ENCODE results near the gene SYT5. TPM values are rescaled to one million over a fixed set of nuclear protein-coding genes. Genes with fewer than 3 reads are reported as not detected.
"Not testable (repeated sequence)": the region's sequence is repeated elsewhere in the genome, so short reads cannot be mapped to it uniquely, and the experiment has no call there.

SYT5 gene
- total and polyA plus RNA-seq, 2 experiments from 2014 or later = 0.28 TPM; not detected in 1

- H3F3A ChIP-seq (ENCODE audit: insufficient read depth) = peaks cover 18% of the 10 kb centered on the region; the same call in 1 of the 2 replicates
- no peaks in the 10 kb centered on the region for H3K27me3 ChIP-seq (replicated peaks; ENCODE audit: insufficient read depth)
- no peaks in the 10 kb centered on the region for H3K36me3 ChIP-seq (ENCODE audit: low read depth)
- H3K4me1 ChIP-seq (ENCODE audit: insufficient read depth) = peaks cover 20% of the 10 kb centered on the region
- TF ChIP-seq EZH2 (IDR thresholded peaks at IDR 0.05; ENCODE audit: insufficient read depth, poor library complexity, severe bottlenecking) = no peak
- no peak for TF ChIP-seq EZH2phosphoT487 (IDR thresholded peaks at IDR 0.05; ENCODE audit: insufficient read depth, low read depth)
- no peaks in the 10 kb centered on the region for H4K20me1 ChIP-seq (ENCODE audit: insufficient read depth)
- no peak overlapping the region for H3K4me3 ChIP-seq
- no peak overlapping the region for H3K9ac ChIP-seq
- H2AFZ ChIP-seq = no peak overlapping the region
- no peaks in the 10 kb centered on the region for H3K79me2 ChIP-seq (ENCODE audit: insufficient read depth)
- peak overlapping the region; percentile 37 for H3K4me2 ChIP-seq (ENCODE audit: unreplicated experiment)
- peak overlapping the region; percentile 24; the same call in 1 of the 2 replicates for H3K27ac ChIP-seq
- no peaks in the 10 kb centered on the region for H3K9me2 ChIP-seq (ENCODE audit: insufficient read depth)
- WGBS, 2 experiments (ENCODE audit: low coverage in 1 of 2, low lambda C conversion rate in 2 of 2, missing lambda C conversion rate in 2 of 2) = 61 to 63% methylated on average over 14 to 17 of the region's 17 CpGs
- in situ Hi-C loops (cut with MboI) = no loop called here
- H3K9me3 ChIP-seq (ENCODE audit: low read depth) = no peaks in the 10 kb centered on the region
- peak; percentile 98 for DNase-seq
These were observed 29.8 kb upstream of the SYT5 start for GRCh38 chr19:55209693-55210472.

- no peak for TF ChIP-seq EZH2phosphoT487 (IDR thresholded peaks at IDR 0.05; ENCODE audit: insufficient read depth, low read depth)
- no peak for TF ChIP-seq EZH2 (IDR thresholded peaks at IDR 0.05; ENCODE audit: insufficient read depth, poor library complexity, severe bottlenecking)
- Histone ChIP-seq H3F3A (ENCODE audit: insufficient read depth) (peaks cover 18% of the 10 kb centered on the region; the same call in 1 of the 2 replicates), H3K27ac (peak within 1 kb of the TSS; percentile 24; the same call in 1 of the 2 replicates), H3K4me2 (ENCODE audit: unreplicated experiment) (peak within 1 kb of the TSS; percentile 37), H3K4me1 (ENCODE audit: insufficient read depth) (peaks cover 20% of the 10 kb centered on the region), H3K9me2 (ENCODE audit: insufficient read depth) (no peaks in the 10 kb centered on the region), H3K36me3 (ENCODE audit: low read depth) (no peaks in the 10 kb centered on the region), H3K27me3 (replicated peaks; ENCODE audit: insufficient read depth) (no peaks in the 10 kb centered on the region), H3K9me3 (ENCODE audit: low read depth) (no peaks in the 10 kb centered on the region), H3K79me2 (ENCODE audit: insufficient read depth) (no peaks in the 10 kb centered on the region), H4K20me1 (ENCODE audit: insufficient read depth) (no peaks in the 10 kb centered on the region), H3K9ac (no peak within 1 kb of the TSS), H3K4me3 (no peak within 1 kb of the TSS), H2AFZ (no peak within 1 kb of the TSS)
- 58 to 61% methylated on average over 11 to 17 of the region's 18 CpGs for WGBS, 2 experiments (ENCODE audit: low coverage in 1 of 2, low lambda C conversion rate in 2 of 2, missing lambda C conversion rate in 2 of 2)
- DNase-seq = no peak
- in situ Hi-C loops (cut with MboI) = no loop called here
These were observed 29.0 kb upstream of the SYT5 start, which contains the start of gene PTPRH for GRCh38 chr19:55208880-55209692. PTPRH (minus strand) TSS chr19:55209501; CDS start chr19:55209433, 68 bp downstream.

GRCh38 chr19:55206664-55207500 lies 26.8 kb upstream of the SYT5 start:
- peak overlapping the region; percentile 66 for H3K4me2 ChIP-seq (ENCODE audit: unreplicated experiment)
- H3F3A ChIP-seq (ENCODE audit: insufficient read depth) = peaks cover 18% of the 10 kb centered on the region; the same call in 1 of the 2 replicates
- H3K9me2 ChIP-seq (ENCODE audit: insufficient read depth) = no peaks in the 10 kb centered on the region
- no peak overlapping the region for H3K27ac ChIP-seq
- H3K36me3 ChIP-seq (ENCODE audit: low read depth) = no peaks in the 10 kb centered on the region
- WGBS, 2 experiments (ENCODE audit: low coverage in 1 of 2, low lambda C conversion rate in 2 of 2, missing lambda C conversion rate in 2 of 2) = 30 to 31% methylated on average over 28 to 29 of the region's 29 CpGs
- TF ChIP-seq EZH2 (IDR thresholded peaks at IDR 0.05; ENCODE audit: insufficient read depth, poor library complexity, severe bottlenecking) (no peak), EZH2phosphoT487 (IDR thresholded peaks at IDR 0.05; ENCODE audit: insufficient read depth, low read depth) (no peak)
- no peak overlapping the region for H2AFZ ChIP-seq
- peak; percentile 96 for DNase-seq
- peak overlapping the region; percentile 40; the same call in 1 of the 2 replicates for H3K4me3 ChIP-seq
- H3K4me1 ChIP-seq (ENCODE audit: insufficient read depth) = peaks cover 20% of the 10 kb centered on the region
- no peaks in the 10 kb centered on the region for H3K9me3 ChIP-seq (ENCODE audit: low read depth)
- no peaks in the 10 kb centered on the region for H3K79me2 ChIP-seq (ENCODE audit: insufficient read depth)
- no peaks in the 10 kb centered on the region for H4K20me1 ChIP-seq (ENCODE audit: insufficient read depth)
- H3K9ac ChIP-seq = peak overlapping the region; percentile 36
- in situ Hi-C loops (cut with MboI) = no loop called here
- no peaks in the 10 kb centered on the region for H3K27me3 ChIP-seq (replicated peaks; ENCODE audit: insufficient read depth)

- H3K4me1 ChIP-seq (ENCODE audit: insufficient read depth); H3K79me2 ChIP-seq (ENCODE audit: insufficient read depth); in situ Hi-C loops (cut with MboI); H3K9ac ChIP-seq; H3K9me2 ChIP-seq (ENCODE audit: insufficient read depth); H3K4me3 ChIP-seq; H3K36me3 ChIP-seq (ENCODE audit: low read depth); H3K27ac ChIP-seq; H4K20me1 ChIP-seq (ENCODE audit: insufficient read depth); H3K4me2 ChIP-seq (ENCODE audit: unreplicated experiment); H3F3A ChIP-seq (ENCODE audit: insufficient read depth); H3K27me3 ChIP-seq (replicated peaks; ENCODE audit: insufficient read depth); H3K9me3 ChIP-seq (ENCODE audit: low read depth); H2AFZ ChIP-seq: not testable (repeated sequence)
- WGBS, 2 experiments (ENCODE audit: low coverage in 1 of 2, low lambda C conversion rate in 2 of 2, missing lambda C conversion rate in 2 of 2) = 66 to 68% methylated on average over 10 of the region's 10 CpGs
- peak; percentile 29 for DNase-seq
These were observed 22.1 kb upstream of the SYT5 start for GRCh38 chr19:55202199-55202598.

Measured in GM23248 (cell line).